ENCODE data around the gene VPS35L. TPM values are rescaled to one million over a fixed set of nuclear protein-coding genes. Genes with fewer than 3 reads are reported as not detected.

The VPS35L gene
- total and polyA plus RNA-seq, 2 experiments from 2014 or later: 48.0 to 54.6 TPM

GRCh38 chr16:19717741-19718623 lies 162.5 kb downstream of the VPS35L start, which contains the start of the genes IQCK and KNOP1:
Gene IQCK, plus strand, starts transcription at chr16:19718271. Its CDS starts 36 bp downstream, at chr16:19718307.
Gene KNOP1, minus strand, starts transcription at chr16:19718227. Its CDS starts 3,192 bp downstream, at chr16:19715035.
- H3K27me3 Mint-ChIP-seq (ENCODE audit: insufficient read depth, low read depth, poor library complexity): peaks cover 18% of the 10 kb centered on the region
- Histone ChIP-seq H3K4me2 (peak within 1 kb of the TSS; percentile 96), H3K9me2 (ENCODE audit: insufficient read depth) (no peaks in the 10 kb centered on the region), H3K27me3 (ENCODE audit: insufficient read depth) (no peaks in the 10 kb centered on the region), H3K4me1 (ENCODE audit: insufficient read depth) (peaks cover 22% of the 10 kb centered on the region), H4K20me1 (replicated peaks; ENCODE audit: insufficient read depth) (peaks cover 36% of the 10 kb centered on the region), H2AFZ (peak within 1 kb of the TSS; percentile 99), H3K36me3 (ENCODE audit: insufficient read depth) (peaks cover 20% of the 10 kb centered on the region), H3K4me3 (peak within 1 kb of the TSS; percentile 100), H3F3A (replicated peaks; ENCODE audit: low read depth) (peaks cover 13% of the 10 kb centered on the region; the same call in 1 of the 2 replicates), H3K27ac (ENCODE audit: low read depth) (peak within 1 kb of the TSS; percentile 99), H3K79me2 (replicated peaks; ENCODE audit: insufficient read depth) (peaks cover 69% of the 10 kb centered on the region)
- peaks cover 38% of the 10 kb centered on the region for H3K4me1 Mint-ChIP-seq
- DNase-seq (ENCODE audit: low spot score): peak; percentile 94
- peak within 1 kb of the TSS; percentile 95 for H3K4me3 Mint-ChIP-seq
- no peaks in the 10 kb centered on the region for H3K9me3 Mint-ChIP-seq
- TF ChIP-seq CTCF (conservative IDR thresholded peaks at IDR 0.05; ENCODE audit: low read depth in 2 of 2): no peak
- TF ChIP-seq CREB1 (CRISPR knock-in tag; IDR thresholded peaks at IDR 0.05; ENCODE audit: low read depth): no peak
- TF ChIP-seq POLR2AphosphoS5 (IDR thresholded peaks at IDR 0.05; ENCODE audit: low read depth): peak; percentile 87
- TF ChIP-seq ZNF114 (CRISPR knock-in tag; IDR thresholded peaks at IDR 0.05): no peak
- TF ChIP-seq ETS1 (IDR thresholded peaks at IDR 0.05): peak; percentile 77
- no peak for TF ChIP-seq NANOG (IDR thresholded peaks at IDR 0.05; ENCODE audit: borderline replicate concordance)
- TF ChIP-seq ZNF331 (CRISPR knock-in tag; IDR thresholded peaks at IDR 0.05; ENCODE audit: low read depth): no peak
- TF ChIP-seq ZNF462 (CRISPR knock-in tag; IDR thresholded peaks at IDR 0.05): no peak
- TF ChIP-seq, protein P1, sequence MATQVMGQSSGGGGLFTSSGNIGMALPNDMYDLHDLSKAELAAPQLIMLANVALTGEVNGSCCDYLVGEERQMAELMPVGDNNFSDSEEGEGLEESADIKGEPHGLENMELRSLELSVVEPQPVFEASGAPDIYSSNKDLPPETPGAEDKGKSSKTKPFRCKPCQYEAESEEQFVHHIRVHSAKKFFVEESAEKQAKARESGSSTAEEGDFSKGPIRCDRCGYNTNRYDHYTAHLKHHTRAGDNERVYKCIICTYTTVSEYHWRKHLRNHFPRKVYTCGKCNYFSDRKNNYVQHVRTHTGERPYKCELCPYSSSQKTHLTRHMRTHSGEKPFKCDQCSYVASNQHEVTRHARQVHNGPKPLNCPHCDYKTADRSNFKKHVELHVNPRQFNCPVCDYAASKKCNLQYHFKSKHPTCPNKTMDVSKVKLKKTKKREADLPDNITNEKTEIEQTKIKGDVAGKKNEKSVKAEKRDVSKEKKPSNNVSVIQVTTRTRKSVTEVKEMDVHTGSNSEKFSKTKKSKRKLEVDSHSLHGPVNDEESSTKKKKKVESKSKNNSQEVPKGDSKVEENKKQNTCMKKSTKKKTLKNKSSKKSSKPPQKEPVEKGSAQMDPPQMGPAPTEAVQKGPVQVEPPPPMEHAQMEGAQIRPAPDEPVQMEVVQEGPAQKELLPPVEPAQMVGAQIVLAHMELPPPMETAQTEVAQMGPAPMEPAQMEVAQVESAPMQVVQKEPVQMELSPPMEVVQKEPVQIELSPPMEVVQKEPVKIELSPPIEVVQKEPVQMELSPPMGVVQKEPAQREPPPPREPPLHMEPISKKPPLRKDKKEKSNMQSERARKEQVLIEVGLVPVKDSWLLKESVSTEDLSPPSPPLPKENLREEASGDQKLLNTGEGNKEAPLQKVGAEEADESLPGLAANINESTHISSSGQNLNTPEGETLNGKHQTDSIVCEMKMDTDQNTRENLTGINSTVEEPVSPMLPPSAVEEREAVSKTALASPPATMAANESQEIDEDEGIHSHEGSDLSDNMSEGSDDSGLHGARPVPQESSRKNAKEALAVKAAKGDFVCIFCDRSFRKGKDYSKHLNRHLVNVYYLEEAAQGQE (IDR thresholded peaks at IDR 0.05; ENCODE audit: unreplicated experiment): no peak
- no peak for TF ChIP-seq EZH2 (IDR thresholded peaks at IDR 0.05; ENCODE audit: low read depth, unreplicated experiment)
- H3K36me3 Mint-ChIP-seq (ENCODE audit: low read depth): peaks cover 42% of the 10 kb centered on the region
- H3K27ac Mint-ChIP-seq: peak within 1 kb of the TSS; percentile 99
- ATAC-seq: peak; percentile 89
